Measurements from ENCODE around the gene CHN1.

Gene CHN1

GRCh38 chr2:174868878-174869277, 136.3 kb downstream of the CHN1 start:
- no peak for DNase-seq
- H3K27me3 ChIP-seq (ENCODE audit: insufficient read depth, low read length), result no peaks in the 10 kb centered on the region
- H2BK5ac ChIP-seq (ENCODE audit: low read depth, low read length, poor library complexity), result no peak overlapping the region
- H2BK120ac ChIP-seq (ENCODE audit: insufficient read depth, low read length, poor library complexity), result no peak overlapping the region
- no peaks in the 10 kb centered on the region for H3K36me3 ChIP-seq (ENCODE audit: control insufficient read depth in 1 of 2, insufficient read depth in 2 of 2, low read length in 2 of 2)
- H2AFZ ChIP-seq (ENCODE audit: insufficient read depth, low read length, poor library complexity), result no peak overlapping the region
- H3K4me3 ChIP-seq (ENCODE audit: low read depth, low read length), result no peak overlapping the region
- H3K14ac ChIP-seq (ENCODE audit: low read length), result no peak overlapping the region
- no CpG with 5 or more reads among the region's 1 CpG for WGBS (ENCODE audit: extremely low coverage, insufficient coverage, insufficient read length)
- H4K91ac ChIP-seq (ENCODE audit: low read depth, low read length), result no peak overlapping the region
- no peaks in the 10 kb centered on the region for H3K79me1 ChIP-seq (ENCODE audit: low read length)
- H3K27ac ChIP-seq (ENCODE audit: low read depth, low read length), result no peak overlapping the region
- no peak overlapping the region for H3K9ac ChIP-seq (ENCODE audit: low read length)
- no peak overlapping the region for H3K4ac ChIP-seq (ENCODE audit: low read depth, low read length)
- H2BK12ac ChIP-seq (ENCODE audit: low read length), result no peak overlapping the region
- no peak overlapping the region for H4K12ac ChIP-seq (ENCODE audit: low read depth, low read length)
- no peaks in the 10 kb centered on the region for H3K79me2 ChIP-seq (ENCODE audit: control insufficient read depth, insufficient read depth, low read length, poor library complexity)
- H3K9me3 ChIP-seq (ENCODE audit: insufficient read depth, low read depth, low read length), result no peaks in the 10 kb centered on the region
- H3K4me1 ChIP-seq (ENCODE audit: control insufficient read depth in 1 of 2, insufficient read depth in 2 of 2, low read length in 2 of 2), result peaks cover 0 to 2% of the 10 kb centered on the region in 2 experiments
- no peak overlapping the region for H3K18ac ChIP-seq (ENCODE audit: low read length)
- H4K8ac ChIP-seq (ENCODE audit: low read depth, low read length), result no peak overlapping the region
- H3K23ac ChIP-seq (ENCODE audit: low read length), result no peak overlapping the region
- H2AK5ac ChIP-seq (ENCODE audit: low read length), result no peak overlapping the region
- no peak overlapping the region for H3K4me2 ChIP-seq (ENCODE audit: low read length)

GRCh38 chr2:174866421-174866820, 138.8 kb downstream of the CHN1 start:
- no peak for DNase-seq
- no peak overlapping the region for H2BK12ac ChIP-seq (ENCODE audit: low read length)
- no peak overlapping the region for H3K4ac ChIP-seq (ENCODE audit: low read depth, low read length)
- no peak overlapping the region for H3K23ac ChIP-seq (ENCODE audit: low read length)
- H3K4me3 ChIP-seq (ENCODE audit: low read depth, low read length), result no peak overlapping the region
- no peak overlapping the region for H4K8ac ChIP-seq (ENCODE audit: low read depth, low read length)
- no peak overlapping the region for H3K27ac ChIP-seq (ENCODE audit: low read depth, low read length)
- H3K79me2 ChIP-seq (ENCODE audit: control insufficient read depth, insufficient read depth, low read length, poor library complexity), result no peaks in the 10 kb centered on the region
- no peak overlapping the region for H4K12ac ChIP-seq (ENCODE audit: low read depth, low read length)
- no peak overlapping the region for H2BK5ac ChIP-seq (ENCODE audit: low read depth, low read length, poor library complexity)
- no peak overlapping the region for H4K91ac ChIP-seq (ENCODE audit: low read depth, low read length)
- no peak overlapping the region for H2AK5ac ChIP-seq (ENCODE audit: low read length)
- H3K79me1 ChIP-seq (ENCODE audit: low read length), result no peaks in the 10 kb centered on the region
- H3K36me3 ChIP-seq (ENCODE audit: control insufficient read depth in 1 of 2, insufficient read depth in 2 of 2, low read length in 2 of 2), result no peaks in the 10 kb centered on the region
- H3K27me3 ChIP-seq (ENCODE audit: insufficient read depth, low read length), result no peaks in the 10 kb centered on the region
- H3K4me2 ChIP-seq (ENCODE audit: low read length), result no peak overlapping the region
- H3K9me3 ChIP-seq (ENCODE audit: insufficient read depth, low read depth, low read length), result no peaks in the 10 kb centered on the region
- no peak overlapping the region for H3K9ac ChIP-seq (ENCODE audit: low read length)
- no peak overlapping the region for H3K14ac ChIP-seq (ENCODE audit: low read length)
- no peak overlapping the region for H2AFZ ChIP-seq (ENCODE audit: insufficient read depth, low read length, poor library complexity)
- no peaks in the 10 kb centered on the region for H3K4me1 ChIP-seq (ENCODE audit: control insufficient read depth in 1 of 2, insufficient read depth in 2 of 2, low read length in 2 of 2)
- H2BK120ac ChIP-seq (ENCODE audit: insufficient read depth, low read length, poor library complexity), result no peak overlapping the region
- H3K18ac ChIP-seq (ENCODE audit: low read length), result no peak overlapping the region

GRCh38 chr2:174863183-174863582, 142.0 kb downstream of the CHN1 start:
- Histone ChIP-seq H2BK12ac (ENCODE audit: low read length) (no peak overlapping the region), H2BK120ac (ENCODE audit: insufficient read depth, low read length, poor library complexity) (no peak overlapping the region), H3K9me3 (ENCODE audit: insufficient read depth, low read depth, low read length) (no peaks in the 10 kb centered on the region), H4K12ac (ENCODE audit: low read depth, low read length) (no peak overlapping the region), H3K79me2 (ENCODE audit: control insufficient read depth, insufficient read depth, low read length, poor library complexity) (no peaks in the 10 kb centered on the region), H2AFZ (ENCODE audit: insufficient read depth, low read length, poor library complexity) (no peak overlapping the region), H2BK5ac (ENCODE audit: low read depth, low read length, poor library complexity) (no peak overlapping the region), H3K4me1 (ENCODE audit: control insufficient read depth in 1 of 2, insufficient read depth in 2 of 2, low read length in 2 of 2) (peaks cover 0 to 2% of the 10 kb centered on the region in 2 experiments), H3K4me3 (ENCODE audit: low read depth, low read length) (no peak overlapping the region), H3K4ac (ENCODE audit: low read depth, low read length) (no peak overlapping the region), H3K27ac (ENCODE audit: low read depth, low read length) (no peak overlapping the region), H3K27me3 (ENCODE audit: insufficient read depth, low read length) (no peaks in the 10 kb centered on the region), H3K14ac (ENCODE audit: low read length) (no peak overlapping the region), H3K18ac (ENCODE audit: low read length) (no peak overlapping the region), H3K79me1 (ENCODE audit: low read length) (no peaks in the 10 kb centered on the region), H2AK5ac (ENCODE audit: low read length) (no peak overlapping the region), H3K4me2 (ENCODE audit: low read length) (no peak overlapping the region), H4K8ac (ENCODE audit: low read depth, low read length) (no peak overlapping the region), H3K36me3 (ENCODE audit: control insufficient read depth in 1 of 2, insufficient read depth in 2 of 2, low read length in 2 of 2) (no peaks in the 10 kb centered on the region), H4K91ac (ENCODE audit: low read depth, low read length) (no peak overlapping the region), H3K9ac (ENCODE audit: low read length) (no peak overlapping the region), H3K23ac (ENCODE audit: low read length) (no peak overlapping the region)
- DNase-seq, result no peak
- no CpG with 5 or more reads among the region's 1 CpG for WGBS (ENCODE audit: extremely low coverage, insufficient coverage, insufficient read length)

DNA sequence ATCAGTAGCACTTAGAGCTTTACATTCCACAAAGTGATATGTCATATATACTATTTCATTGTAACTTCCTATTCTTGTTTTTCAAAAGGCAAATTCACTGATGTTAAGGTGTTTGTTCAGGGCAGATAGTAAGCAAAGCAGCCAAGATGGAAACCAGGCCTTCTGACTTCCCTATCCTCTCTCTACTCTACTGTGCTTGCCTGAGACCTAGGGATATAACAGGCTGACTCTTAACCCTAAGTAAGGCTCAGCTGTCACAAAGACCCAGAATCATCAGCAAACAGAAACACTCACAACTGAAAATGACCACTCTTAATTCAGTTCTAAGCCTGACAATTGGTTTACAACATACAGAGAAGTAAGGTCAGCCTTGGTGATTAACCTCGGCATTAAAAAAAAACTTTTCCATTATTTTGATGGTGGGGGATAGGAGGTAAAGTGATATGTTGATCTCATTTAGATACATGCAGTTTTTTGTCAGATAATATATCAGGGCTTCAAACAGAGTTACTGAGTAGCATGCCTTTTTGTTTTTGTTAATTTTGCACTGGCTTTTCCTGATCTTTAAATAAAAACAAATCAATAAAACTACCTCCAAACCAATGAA, 145.5 kb downstream of the CHN1 start:
- Histone ChIP-seq H2BK12ac (ENCODE audit: low read length) (no peak overlapping the region), H3K79me2 (ENCODE audit: control insufficient read depth, insufficient read depth, low read length, poor library complexity) (no peaks in the 10 kb centered on the region), H3K27me3 (ENCODE audit: insufficient read depth, low read length) (no peaks in the 10 kb centered on the region), H2BK5ac (ENCODE audit: low read depth, low read length, poor library complexity) (no peak overlapping the region), H2AFZ (ENCODE audit: insufficient read depth, low read length, poor library complexity) (no peak overlapping the region), H3K4me3 (ENCODE audit: low read depth, low read length) (no peak overlapping the region), H3K18ac (ENCODE audit: low read length) (no peak overlapping the region), H3K9ac (ENCODE audit: low read length) (no peak overlapping the region), H4K12ac (ENCODE audit: low read depth, low read length) (no peak overlapping the region), H3K27ac (ENCODE audit: low read depth, low read length) (no peak overlapping the region), H3K23ac (ENCODE audit: low read length) (no peak overlapping the region), H3K36me3 (ENCODE audit: control insufficient read depth in 1 of 2, insufficient read depth in 2 of 2, low read length in 2 of 2) (no peaks in the 10 kb centered on the region), H3K14ac (ENCODE audit: low read length) (no peak overlapping the region), H2AK5ac (ENCODE audit: low read length) (no peak overlapping the region), H3K4me1 (ENCODE audit: control insufficient read depth in 1 of 2, insufficient read depth in 2 of 2, low read length in 2 of 2) (peaks cover 0 to 2% of the 10 kb centered on the region in 2 experiments), H3K9me3 (ENCODE audit: insufficient read depth, low read depth, low read length) (no peaks in the 10 kb centered on the region), H4K91ac (ENCODE audit: low read depth, low read length) (no peak overlapping the region), H3K4ac (ENCODE audit: low read depth, low read length) (no peak overlapping the region), H3K4me2 (ENCODE audit: low read length) (no peak overlapping the region), H3K79me1 (ENCODE audit: low read length) (no peaks in the 10 kb centered on the region), H2BK120ac (ENCODE audit: insufficient read depth, low read length, poor library complexity) (no peak overlapping the region), H4K8ac (ENCODE audit: low read depth, low read length) (no peak overlapping the region)
- WGBS (ENCODE audit: extremely low coverage, insufficient coverage, insufficient read length), result no CpG with 5 or more reads among the region's 1 CpG
- no peak for DNase-seq
